HepG2 (cell line): ENCODE data around the gene AMOTL2. TPM values are rescaled to one million over a fixed set of nuclear protein-coding genes. Genes with fewer than 3 reads are reported as not detected.

ENCODE experiments used
- FOXJ3 ChIP-seq: sonication (generic); formaldehyde crosslinking; IDR thresholded peaks from 2 replicates; pipeline ENCODE4 v1.4.0; 2020; ENCODE audit warnings: missing genetic modification reagents, mild to moderate bottlenecking, borderline replicate concordance
- FOXM1 ChIP-seq: sonication (generic); formaldehyde crosslinking; IDR thresholded peaks from 2 replicates; pipeline ENCODE4 v1.5.0; 2020; ENCODE audit warnings: missing genetic modification reagents
- FOXP1 ChIP-seq, 2 experiments: fragments of 450-650 bp in 1 of 2; IDR thresholded peaks; 2 replicates each; pipeline ENCODE4 v1.6.1; 2017 to 2018; ENCODE audit warnings: antibody characterized with exemption in 1 of 2
- HIVEP1 ChIP-seq: sonication (generic); formaldehyde crosslinking; IDR thresholded peaks from 2 replicates; pipeline ENCODE4 v1.4.0; 2020; ENCODE audit warnings: mild to moderate bottlenecking, missing genetic modification reagents
- KLF16 ChIP-seq, 2 experiments: sonication (generic) in 1 of 2; formaldehyde crosslinking in 1 of 2; IDR thresholded peaks; 2 replicates each; pipeline versions ENCODE4 v1.6.1 to v1.8.0; 2016 to 2023; ENCODE audit warnings: missing genetic modification reagents in 2 of 2, missing compliant biosample characterization in 1 of 2
- MBNL3 ChIP-seq: fragments of 250-450 bp; sonication (Bioruptor Pico); conservative IDR thresholded peaks from 2 replicates; pipeline ENCODE4 v1.8.0; 2022; ENCODE audit warnings: mild to moderate bottlenecking, inconsistent platforms
- MIER3 ChIP-seq: IDR thresholded peaks from 2 replicates; pipeline ENCODE4 v1.6.1; 2016; ENCODE audit warnings: missing compliant biosample characterization, borderline replicate concordance
- MXI1 ChIP-seq: IDR thresholded peaks from 3 replicates; pipeline ENCODE4 v1.6.1; 2012; ENCODE audit warnings: low read depth, low read length, inconsistent platforms, borderline replicate concordance
- POLR2AphosphoS5 ChIP-seq: IDR thresholded peaks from 2 replicates; pipeline ENCODE4 v1.6.1; 2012; ENCODE audit warnings: low read depth, low read length
- PRPF4 ChIP-seq: fragments of 200-400 bp; formaldehyde crosslinking; IDR thresholded peaks from 2 replicates; pipeline ENCODE4 v1.6.1; 2016; ENCODE audit warnings: low read length, low read depth; ENCODE audit not compliant: poor library complexity, severe bottlenecking
- SALL2 ChIP-seq: sonication (generic); formaldehyde crosslinking; IDR thresholded peaks from 2 replicates; pipeline ENCODE4 v1.8.1; 2023; ENCODE audit warnings: mild to moderate bottlenecking, missing genetic modification reagents, inconsistent platforms
- SMAD3 ChIP-seq: sonication (generic); formaldehyde crosslinking; IDR thresholded peaks from 2 replicates; pipeline ENCODE4 v1.4.0; 2020; ENCODE audit warnings: missing genetic modification reagents
- ZBTB20 ChIP-seq: sonication (generic); formaldehyde crosslinking; IDR thresholded peaks from 2 replicates; pipeline ENCODE4 v1.8.1; 2023; ENCODE audit warnings: missing genetic modification reagents, low read depth, mild to moderate bottlenecking, borderline replicate concordance
- ZBTB7B ChIP-seq: sonication (generic); formaldehyde crosslinking; IDR thresholded peaks from 2 replicates; pipeline ENCODE4 v1.4.0; 2020; ENCODE audit warnings: missing genetic modification reagents
- ZNF234 ChIP-seq: sonication (generic); formaldehyde crosslinking; conservative IDR thresholded peaks from 2 replicates; pipeline ENCODE4 v1.5.1; 2020; ENCODE audit warnings: mild to moderate bottlenecking, missing genetic modification reagents
- ZNF253 ChIP-seq: sonication (generic); formaldehyde crosslinking; IDR thresholded peaks from 2 replicates; pipeline ENCODE4 v1.8.0; 2022; ENCODE audit warnings: mild to moderate bottlenecking, missing genetic modification reagents, borderline replicate concordance
- ZNF367 ChIP-seq: sonication (generic); formaldehyde crosslinking; IDR thresholded peaks from 2 replicates; pipeline ENCODE4 v1.4.0; 2020; ENCODE audit warnings: missing genetic modification reagents, borderline replicate concordance
- polyA plus RNA-seq, 8 experiments: library from polyadenylated mRNA; depleted of rRNA in 3 of 8; stranded (reverse) in 7 of 8; unstranded in 1 of 8; fragments of >200 nt; fragmentation: Illumina TruSeq in 4 of 8; extraction: Trizol in 4 of 8; gene quantifications; 2 replicates each; pipeline versions ENCODE4 v1.2.1 to v1.2.3, GENCODE V29; 2011 to 2016; ENCODE audit warnings: low read depth in 4 of 8, missing spikeins in 1 of 8, mixed read lengths in 1 of 8; ENCODE audit not compliant: insufficient read depth in 1 of 8
- total RNA-seq, 5 experiments: library from RNA; depleted of rRNA; stranded (reverse); fragments of >200 nt; fragmentation: Illumina TruSeq; extraction: Trizol; gene quantifications; 2 replicates each; pipeline ENCODE4 v1.2.3, GENCODE V29; 2016; ENCODE audit warnings: low read depth in 1 of 5
- TF ChIP-seq, protein P1 (sequence below), 2 experiments: fragments of 450-650 bp in 1 of 2; sonication (generic) in 1 of 2; formaldehyde crosslinking in 1 of 2; IDR thresholded peaks; 2 replicates each; pipeline versions ENCODE4 v1.6.1 to v1.8.0; 2016 to 2022; ENCODE audit warnings: antibody characterized with exemption in 1 of 2, mild to moderate bottlenecking in 1 of 2, missing genetic modification reagents in 1 of 2
- TF ChIP-seq, protein P2 (sequence below): sonication (generic); formaldehyde crosslinking; IDR thresholded peaks from 2 replicates; pipeline ENCODE4 v1.8.0; 2022; ENCODE audit warnings: mild to moderate bottlenecking, missing genetic modification reagents

AMOTL2 gene
- total and polyA plus RNA-seq, 2 of the 13 experiments (the other 11 are each of a cell fraction or from before 2014, with no cell fraction given): 17.3 to 18.5 TPM

DNA sequence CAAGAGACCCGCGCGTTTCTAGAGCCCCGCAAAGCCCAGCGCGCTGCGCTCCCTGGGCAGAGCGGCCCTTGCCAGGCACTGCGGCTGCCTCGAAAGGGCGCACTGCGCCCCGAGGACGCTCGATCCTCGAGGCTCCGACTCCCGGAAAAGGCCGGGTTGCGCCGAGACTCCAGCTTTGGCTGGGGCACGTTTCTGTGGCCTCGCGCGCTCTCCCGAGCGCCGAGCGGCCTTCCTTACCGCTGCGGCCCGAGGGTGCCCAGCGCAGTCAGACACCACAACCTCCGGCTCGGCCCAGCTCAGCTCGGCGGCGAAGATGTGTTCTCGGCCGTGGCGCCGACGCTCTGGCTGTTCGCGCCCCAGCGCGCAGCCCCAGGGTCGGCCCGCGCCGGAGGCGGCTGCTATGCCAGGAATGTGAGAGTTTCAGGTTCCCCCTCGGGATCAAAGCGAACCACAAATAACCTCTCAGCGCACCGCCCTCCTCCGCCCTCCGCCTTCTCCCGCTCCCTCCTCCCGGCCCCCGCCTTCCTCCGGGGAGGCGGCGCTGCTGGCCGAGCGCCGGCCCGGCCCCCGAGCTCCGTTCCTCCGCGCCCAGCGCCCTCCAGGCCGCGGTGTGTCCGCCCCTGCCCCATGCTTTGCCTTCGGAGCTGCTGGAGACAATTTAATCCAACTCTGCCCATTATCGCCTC lies at the start of gene AMOTL2 (continued):
- TF ChIP-seq MXI1 (no peak), POLR2AphosphoS5 (peak; percentile 81), ZBTB20 (peak; percentile 33; the same call in 1 of the 2 replicates), ZBTB7B (CRISPR knock-in tag) (peak; percentile 77; the same call in 1 of the 2 replicates), MIER3 (CRISPR knock-in tag) (no peak), MBNL3 (no peak), SMAD3 (CRISPR knock-in tag) (peak; percentile 62; the same call in 1 of the 2 replicates), KLF16 (CRISPR knock-in tag; IDR thresholded peaks at IDR 0.05) (peak in 1 of 2 experiments; percentile 72; a peak in 1 of 4 replicates), ZNF367 (CRISPR knock-in tag) (0 out of 2 replicates have a peak, but pooled peaks have one; percentile 83), HIVEP1 (CRISPR knock-in tag) (0 out of 2 replicates have a peak, but pooled peaks have one; percentile 71), ZNF234 (peak; percentile 70; the same call in 1 of the 2 replicates), FOXP1 (IDR thresholded peaks at IDR 0.05) (no peak), FOXP1 (CRISPR knock-in tag; IDR thresholded peaks at IDR 0.05) (peak; percentile 25; the same call in 1 of the 2 replicates), PRPF4 (no peak), SALL2 (CRISPR knock-in tag) (peak; percentile 57; the same call in 1 of the 2 replicates), FOXJ3 (CRISPR knock-in tag) (0 out of 2 replicates have a peak, but pooled peaks have one; percentile 40), FOXM1 (CRISPR knock-in tag) (0 out of 2 replicates have a peak, but pooled peaks have one; percentile 47), ZNF253 (peak; percentile 48; the same call in 1 of the 2 replicates)
- TF ChIP-seq, protein P1, sequence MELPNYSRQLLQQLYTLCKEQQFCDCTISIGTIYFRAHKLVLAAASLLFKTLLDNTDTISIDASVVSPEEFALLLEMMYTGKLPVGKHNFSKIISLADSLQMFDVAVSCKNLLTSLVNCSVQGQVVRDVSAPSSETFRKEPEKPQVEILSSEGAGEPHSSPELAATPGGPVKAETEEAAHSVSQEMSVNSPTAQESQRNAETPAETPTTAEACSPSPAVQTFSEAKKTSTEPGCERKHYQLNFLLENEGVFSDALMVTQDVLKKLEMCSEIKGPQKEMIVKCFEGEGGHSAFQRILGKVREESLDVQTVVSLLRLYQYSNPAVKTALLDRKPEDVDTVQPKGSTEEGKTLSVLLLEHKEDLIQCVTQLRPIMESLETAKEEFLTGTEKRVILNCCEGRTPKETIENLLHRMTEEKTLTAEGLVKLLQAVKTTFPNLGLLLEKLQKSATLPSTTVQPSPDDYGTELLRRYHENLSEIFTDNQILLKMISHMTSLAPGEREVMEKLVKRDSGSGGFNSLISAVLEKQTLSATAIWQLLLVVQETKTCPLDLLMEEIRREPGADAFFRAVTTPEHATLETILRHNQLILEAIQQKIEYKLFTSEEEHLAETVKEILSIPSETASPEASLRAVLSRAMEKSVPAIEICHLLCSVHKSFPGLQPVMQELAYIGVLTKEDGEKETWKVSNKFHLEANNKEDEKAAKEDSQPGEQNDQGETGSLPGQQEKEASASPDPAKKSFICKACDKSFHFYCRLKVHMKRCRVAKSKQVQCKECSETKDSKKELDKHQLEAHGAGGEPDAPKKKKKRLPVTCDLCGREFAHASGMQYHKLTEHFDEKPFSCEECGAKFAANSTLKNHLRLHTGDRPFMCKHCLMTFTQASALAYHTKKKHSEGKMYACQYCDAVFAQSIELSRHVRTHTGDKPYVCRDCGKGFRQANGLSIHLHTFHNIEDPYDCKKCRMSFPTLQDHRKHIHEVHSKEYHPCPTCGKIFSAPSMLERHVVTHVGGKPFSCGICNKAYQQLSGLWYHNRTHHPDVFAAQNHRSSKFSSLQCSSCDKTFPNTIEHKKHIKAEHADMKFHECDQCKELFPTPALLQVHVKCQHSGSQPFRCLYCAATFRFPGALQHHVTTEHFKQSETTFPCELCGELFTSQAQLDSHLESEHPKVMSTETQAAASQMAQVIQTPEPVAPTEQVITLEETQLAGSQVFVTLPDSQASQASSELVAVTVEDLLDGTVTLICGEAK (IDR thresholded peaks at IDR 0.05): no peak
- TF ChIP-seq, protein P1 (CRISPR knock-in tag; IDR thresholded peaks at IDR 0.05): peak; percentile 70; the same call in 1 of the 2 replicates
- TF ChIP-seq, protein P2, sequence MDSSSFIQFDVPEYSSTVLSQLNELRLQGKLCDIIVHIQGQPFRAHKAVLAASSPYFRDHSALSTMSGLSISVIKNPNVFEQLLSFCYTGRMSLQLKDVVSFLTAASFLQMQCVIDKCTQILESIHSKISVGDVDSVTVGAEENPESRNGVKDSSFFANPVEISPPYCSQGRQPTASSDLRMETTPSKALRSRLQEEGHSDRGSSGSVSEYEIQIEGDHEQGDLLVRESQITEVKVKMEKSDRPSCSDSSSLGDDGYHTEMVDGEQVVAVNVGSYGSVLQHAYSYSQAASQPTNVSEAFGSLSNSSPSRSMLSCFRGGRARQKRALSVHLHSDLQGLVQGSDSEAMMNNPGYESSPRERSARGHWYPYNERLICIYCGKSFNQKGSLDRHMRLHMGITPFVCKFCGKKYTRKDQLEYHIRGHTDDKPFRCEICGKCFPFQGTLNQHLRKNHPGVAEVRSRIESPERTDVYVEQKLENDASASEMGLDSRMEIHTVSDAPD (CRISPR knock-in tag): peak; percentile 57; the same call in 1 of the 2 replicates
